ENCODE data around the gene ATP1A1.

DNA sequence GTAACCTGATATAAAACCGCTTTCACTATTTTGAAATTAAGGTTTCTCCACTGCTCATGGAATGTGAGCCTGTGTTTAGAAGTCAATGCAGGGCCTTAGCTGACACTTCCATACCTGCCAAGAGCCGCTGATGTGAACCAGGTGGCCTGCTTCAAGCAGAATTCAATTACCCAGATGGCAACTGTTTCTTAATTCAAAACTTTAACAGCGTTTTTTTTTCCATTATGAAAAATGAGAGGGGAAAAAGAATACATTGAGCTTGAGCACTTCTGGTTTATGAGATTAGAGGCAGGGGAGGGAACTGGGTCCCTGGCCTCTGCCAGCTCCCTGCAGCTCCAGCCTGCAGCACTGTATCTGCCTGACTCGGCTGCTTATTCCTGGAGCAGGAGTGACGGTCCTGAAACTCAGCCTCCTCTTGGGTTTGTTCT lies 7.7 kb upstream of the ATP1A1 start:
- TF ChIP-seq, protein P1, sequence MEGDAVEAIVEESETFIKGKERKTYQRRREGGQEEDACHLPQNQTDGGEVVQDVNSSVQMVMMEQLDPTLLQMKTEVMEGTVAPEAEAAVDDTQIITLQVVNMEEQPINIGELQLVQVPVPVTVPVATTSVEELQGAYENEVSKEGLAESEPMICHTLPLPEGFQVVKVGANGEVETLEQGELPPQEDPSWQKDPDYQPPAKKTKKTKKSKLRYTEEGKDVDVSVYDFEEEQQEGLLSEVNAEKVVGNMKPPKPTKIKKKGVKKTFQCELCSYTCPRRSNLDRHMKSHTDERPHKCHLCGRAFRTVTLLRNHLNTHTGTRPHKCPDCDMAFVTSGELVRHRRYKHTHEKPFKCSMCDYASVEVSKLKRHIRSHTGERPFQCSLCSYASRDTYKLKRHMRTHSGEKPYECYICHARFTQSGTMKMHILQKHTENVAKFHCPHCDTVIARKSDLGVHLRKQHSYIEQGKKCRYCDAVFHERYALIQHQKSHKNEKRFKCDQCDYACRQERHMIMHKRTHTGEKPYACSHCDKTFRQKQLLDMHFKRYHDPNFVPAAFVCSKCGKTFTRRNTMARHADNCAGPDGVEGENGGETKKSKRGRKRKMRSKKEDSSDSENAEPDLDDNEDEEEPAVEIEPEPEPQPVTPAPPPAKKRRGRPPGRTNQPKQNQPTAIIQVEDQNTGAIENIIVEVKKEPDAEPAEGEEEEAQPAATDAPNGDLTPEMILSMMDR (IDR thresholded peaks at IDR 0.05): no peak
- TF ChIP-seq HMGA2 (CRISPR knock-in tag; IDR thresholded peaks at IDR 0.05) (no peak), CREB1 (CRISPR knock-in tag; IDR thresholded peaks at IDR 0.05) (no peak), KAT7 (CRISPR knock-in tag; IDR thresholded peaks at IDR 0.05; ENCODE audit: borderline replicate concordance) (no peak), JUN (CRISPR knock-in tag; IDR thresholded peaks at IDR 0.05) (no peak), CREM (CRISPR knock-in tag; IDR thresholded peaks at IDR 0.05) (no peak), NR2C2 (CRISPR knock-in tag; IDR thresholded peaks at IDR 0.05) (no peak), TEAD4 (CRISPR knock-in tag; IDR thresholded peaks at IDR 0.05) (no peak)
- TF ChIP-seq, protein P2, sequence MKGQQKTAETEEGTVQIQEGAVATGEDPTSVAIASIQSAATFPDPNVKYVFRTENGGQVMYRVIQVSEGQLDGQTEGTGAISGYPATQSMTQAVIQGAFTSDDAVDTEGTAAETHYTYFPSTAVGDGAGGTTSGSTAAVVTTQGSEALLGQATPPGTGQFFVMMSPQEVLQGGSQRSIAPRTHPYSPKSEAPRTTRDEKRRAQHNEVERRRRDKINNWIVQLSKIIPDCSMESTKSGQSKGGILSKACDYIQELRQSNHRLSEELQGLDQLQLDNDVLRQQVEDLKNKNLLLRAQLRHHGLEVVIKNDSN (CRISPR knock-in tag; IDR thresholded peaks at IDR 0.05): no peak
- TF ChIP-seq, protein P3, sequence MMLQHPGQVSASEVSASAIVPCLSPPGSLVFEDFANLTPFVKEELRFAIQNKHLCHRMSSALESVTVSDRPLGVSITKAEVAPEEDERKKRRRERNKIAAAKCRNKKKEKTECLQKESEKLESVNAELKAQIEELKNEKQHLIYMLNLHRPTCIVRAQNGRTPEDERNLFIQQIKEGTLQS (CRISPR knock-in tag; conservative IDR thresholded peaks at IDR 0.05): no peak
- TF ChIP-seq, protein P4, sequence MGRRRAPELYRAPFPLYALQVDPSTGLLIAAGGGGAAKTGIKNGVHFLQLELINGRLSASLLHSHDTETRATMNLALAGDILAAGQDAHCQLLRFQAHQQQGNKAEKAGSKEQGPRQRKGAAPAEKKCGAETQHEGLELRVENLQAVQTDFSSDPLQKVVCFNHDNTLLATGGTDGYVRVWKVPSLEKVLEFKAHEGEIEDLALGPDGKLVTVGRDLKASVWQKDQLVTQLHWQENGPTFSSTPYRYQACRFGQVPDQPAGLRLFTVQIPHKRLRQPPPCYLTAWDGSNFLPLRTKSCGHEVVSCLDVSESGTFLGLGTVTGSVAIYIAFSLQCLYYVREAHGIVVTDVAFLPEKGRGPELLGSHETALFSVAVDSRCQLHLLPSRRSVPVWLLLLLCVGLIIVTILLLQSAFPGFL (CRISPR knock-in tag; IDR thresholded peaks at IDR 0.05; ENCODE audit: borderline replicate concordance): no peak
